WI38 (cell line): Measurements from ENCODE around the gene NEK6.

Experiments
- H3K4me3 ChIP-seq: 2 replicates; pipeline ENCODE4 v1.5.1; 2011; ENCODE audit warnings: low read depth, mild to moderate bottlenecking, control low read depth, low read length
- CTCF ChIP-seq: IDR thresholded peaks from 2 replicates; pipeline ENCODE4 v1.5.1; 2012; ENCODE audit warnings: low read depth, mild to moderate bottlenecking, control low read depth, low read length

NEK6 gene

GRCh38 chr9:124366476-124367220 lies 108.9 kb downstream of the NEK6 start:
- no peak for TF ChIP-seq CTCF
- no peak overlapping the region for H3K4me3 ChIP-seq

GRCh38 chr9:124368692-124369091 lies 110.9 kb downstream of the NEK6 start:
- no peak overlapping the region for H3K4me3 ChIP-seq
- TF ChIP-seq CTCF: no peak

GRCh38 chr9:124369231-124369797 lies 111.6 kb downstream of the NEK6 start:
- TF ChIP-seq CTCF: no peak
- H3K4me3 ChIP-seq: no peak overlapping the region

- no peak for TF ChIP-seq CTCF
- no peak overlapping the region for H3K4me3 ChIP-seq
Measured at GRCh38 chr9:124370896-124371582, 113.3 kb downstream of the NEK6 start.

GRCh38 chr9:124372038-124372437 lies 114.3 kb downstream of the NEK6 start:
- no peak for TF ChIP-seq CTCF
- H3K4me3 ChIP-seq: no peak overlapping the region

GRCh38 chr9:124373386-124373785 lies 115.6 kb downstream of the NEK6 start:
- H3K4me3 ChIP-seq: no peak overlapping the region
- no peak for TF ChIP-seq CTCF

- no peak overlapping the region for H3K4me3 ChIP-seq
- no peak for TF ChIP-seq CTCF
Measured at GRCh38 chr9:124373851-124374250, 116.1 kb downstream of the NEK6 start.
